Cardiac muscle cell (in vitro differentiated cells and primary cell): ENCODE results near the gene NISCH. TPM values are rescaled to one million over a fixed set of nuclear protein-coding genes. Genes with fewer than 3 reads are reported as not detected.

Source experiments
- DNase-seq, 2 donors: peaks; one replicate each; pipeline versions ENCODE4 v3.0.0 to v3.0.0-alpha.2; 2010 to 2017; ENCODE audit warnings: low read depth in 1 of 2, low spot score in 1 of 2
- H3K27ac ChIP-seq: fragments of 200-600 bp; sonication (generic); 2 replicates; pipeline ENCODE4 v1.5.1; 2016
- H3K27me3 ChIP-seq: fragments of 200-600 bp; sonication (generic); 2 replicates; pipeline ENCODE4 v1.6.0; 2016; ENCODE audit warnings: control low read depth
- H3K36me3 ChIP-seq: fragments of 200-600 bp; sonication (generic); 2 replicates; pipeline ENCODE4 v1.5.1; 2016; ENCODE audit warnings: control low read depth
- H3K4me1 ChIP-seq: fragments of 200-600 bp; sonication (generic); 2 replicates; pipeline ENCODE4 v1.8.1; 2017; ENCODE audit warnings: low read depth, mild to moderate bottlenecking, mixed run types
- H3K4me3 ChIP-seq: fragments of 200-600 bp; sonication (generic); 2 replicates; pipeline ENCODE4 v1.5.1; 2016; ENCODE audit warnings: mild to moderate bottlenecking
- H3K9me3 ChIP-seq: fragments of 200-600 bp; sonication (generic); 2 replicates; pipeline ENCODE4 v1.5.1; 2017; ENCODE audit warnings: low read depth, mild to moderate bottlenecking, control low read depth
- polyA plus RNA-seq: library from polyadenylated mRNA; unstranded; fragments of >200 nt; fragmentation: Nextera tagmentation; extraction: Ambion mirVana; gene quantifications from 2 replicates; pipeline ENCODE4 v1.2.1, GENCODE V29; 2016
- total RNA-seq: library from RNA; depleted of rRNA; stranded (reverse); fragments of >200 nt; gene quantifications from 2 replicates; pipeline ENCODE4 v1.2.3, GENCODE V29; 2016
- TF ChIP-seq, protein P1 (sequence below): IDR thresholded peaks from 2 replicates; pipeline ENCODE4 v1.5.1; 2012; ENCODE audit warnings: low read depth, mild to moderate bottlenecking, low read length

The NISCH gene
- total and polyA plus RNA-seq, 2 experiments from 2014 or later, result 80.8 to 205 TPM

DNA sequence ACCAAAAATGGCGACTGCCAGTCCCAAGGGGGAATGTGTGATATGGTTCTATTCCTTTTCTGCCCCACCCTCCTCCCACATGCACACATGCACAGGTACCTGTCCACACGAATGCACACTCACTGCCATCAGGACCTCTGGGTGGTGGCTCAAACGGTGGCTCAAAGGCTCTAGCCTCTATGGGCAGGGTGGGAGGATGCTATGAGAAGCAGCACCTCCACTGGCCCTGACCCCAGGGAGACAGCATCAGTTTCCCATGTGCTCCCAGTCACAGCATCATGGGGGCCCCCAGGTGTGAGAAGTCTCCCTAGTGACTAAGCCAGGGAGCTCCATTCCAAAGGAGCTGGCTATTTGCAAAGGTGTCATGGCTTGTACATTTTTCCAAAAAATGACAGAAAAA lies 26.4 kb upstream of the NISCH start:
- Histone ChIP-seq H3K4me1 (peaks cover 20% of the 10 kb centered on the region), H3K27ac (no peak overlapping the region), H3K4me3 (no peak overlapping the region), H3K9me3 (no peaks in the 10 kb centered on the region), H3K27me3 (no peaks in the 10 kb centered on the region), H3K36me3 (no peaks in the 10 kb centered on the region)
- TF ChIP-seq, protein P1, sequence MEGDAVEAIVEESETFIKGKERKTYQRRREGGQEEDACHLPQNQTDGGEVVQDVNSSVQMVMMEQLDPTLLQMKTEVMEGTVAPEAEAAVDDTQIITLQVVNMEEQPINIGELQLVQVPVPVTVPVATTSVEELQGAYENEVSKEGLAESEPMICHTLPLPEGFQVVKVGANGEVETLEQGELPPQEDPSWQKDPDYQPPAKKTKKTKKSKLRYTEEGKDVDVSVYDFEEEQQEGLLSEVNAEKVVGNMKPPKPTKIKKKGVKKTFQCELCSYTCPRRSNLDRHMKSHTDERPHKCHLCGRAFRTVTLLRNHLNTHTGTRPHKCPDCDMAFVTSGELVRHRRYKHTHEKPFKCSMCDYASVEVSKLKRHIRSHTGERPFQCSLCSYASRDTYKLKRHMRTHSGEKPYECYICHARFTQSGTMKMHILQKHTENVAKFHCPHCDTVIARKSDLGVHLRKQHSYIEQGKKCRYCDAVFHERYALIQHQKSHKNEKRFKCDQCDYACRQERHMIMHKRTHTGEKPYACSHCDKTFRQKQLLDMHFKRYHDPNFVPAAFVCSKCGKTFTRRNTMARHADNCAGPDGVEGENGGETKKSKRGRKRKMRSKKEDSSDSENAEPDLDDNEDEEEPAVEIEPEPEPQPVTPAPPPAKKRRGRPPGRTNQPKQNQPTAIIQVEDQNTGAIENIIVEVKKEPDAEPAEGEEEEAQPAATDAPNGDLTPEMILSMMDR, result no peak
- no peak for DNase-seq

DNA sequence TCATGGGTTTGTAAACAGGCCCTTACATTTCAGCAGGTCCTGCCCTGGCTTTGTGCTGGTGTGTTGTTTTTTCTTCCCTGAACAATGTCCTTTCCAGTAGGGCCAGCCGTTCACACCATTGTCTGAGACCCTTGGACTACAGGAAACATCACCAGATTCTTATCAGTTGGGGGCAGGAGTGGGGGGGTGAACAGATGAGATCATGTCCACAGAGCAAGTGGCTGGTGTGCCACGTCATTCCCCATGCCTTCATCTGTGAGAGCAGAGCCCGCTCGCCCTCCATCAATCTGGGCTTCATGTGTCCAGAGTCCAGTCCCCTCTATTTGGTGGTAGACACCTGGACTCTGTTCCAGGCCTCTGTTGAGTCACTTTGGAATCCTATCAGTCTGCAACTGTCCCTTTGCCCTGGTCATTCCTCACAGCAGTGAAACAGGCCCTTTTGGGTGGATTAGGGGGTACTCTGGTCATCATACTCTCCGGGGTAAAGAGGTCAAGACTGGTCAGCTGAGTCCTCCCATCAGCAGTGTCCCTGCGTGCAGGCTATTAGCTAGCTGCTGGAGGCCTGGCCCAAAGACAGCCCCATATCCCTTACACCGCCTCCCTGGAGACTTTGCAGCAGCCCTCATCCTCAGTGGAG lies 25.5 kb upstream of the NISCH start:
- DNase-seq, result peak in 1 of 2 donors; percentile 26
- Histone ChIP-seq H3K27ac (no peak overlapping the region), H3K4me1 (peaks cover 25% of the 10 kb centered on the region), H3K4me3 (no peak overlapping the region), H3K9me3 (no peaks in the 10 kb centered on the region), H3K36me3 (no peaks in the 10 kb centered on the region), H3K27me3 (no peaks in the 10 kb centered on the region)
- TF ChIP-seq, protein P1, result no peak

DNA sequence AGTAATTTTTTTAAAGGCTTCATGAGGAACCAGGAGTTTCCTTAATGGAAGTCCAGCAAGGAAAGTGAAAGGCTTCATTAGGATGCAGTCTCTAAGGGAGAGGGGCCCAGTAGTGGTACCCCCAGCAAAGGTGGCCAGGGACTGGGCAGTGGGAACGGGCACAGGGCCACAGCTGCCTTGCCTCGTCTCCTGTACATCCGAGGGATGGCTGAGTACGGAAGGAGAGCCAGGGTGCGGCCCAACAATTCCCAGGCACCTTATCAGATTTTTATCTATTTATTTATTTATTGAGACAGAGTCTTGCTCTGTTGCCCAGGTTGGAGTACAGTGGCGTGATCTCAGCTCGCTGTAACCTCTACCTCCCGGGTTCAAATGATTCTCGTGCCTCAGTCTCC lies 25.0 kb upstream of the NISCH start:
- Histone ChIP-seq H3K9me3 (no peaks in the 10 kb centered on the region), H3K4me1 (peaks cover 25% of the 10 kb centered on the region), H3K27me3 (no peaks in the 10 kb centered on the region), H3K27ac (no peak overlapping the region), H3K36me3 (no peaks in the 10 kb centered on the region), H3K4me3 (no peak overlapping the region)
- TF ChIP-seq, protein P1, result no peak
- no peak for DNase-seq

DNA sequence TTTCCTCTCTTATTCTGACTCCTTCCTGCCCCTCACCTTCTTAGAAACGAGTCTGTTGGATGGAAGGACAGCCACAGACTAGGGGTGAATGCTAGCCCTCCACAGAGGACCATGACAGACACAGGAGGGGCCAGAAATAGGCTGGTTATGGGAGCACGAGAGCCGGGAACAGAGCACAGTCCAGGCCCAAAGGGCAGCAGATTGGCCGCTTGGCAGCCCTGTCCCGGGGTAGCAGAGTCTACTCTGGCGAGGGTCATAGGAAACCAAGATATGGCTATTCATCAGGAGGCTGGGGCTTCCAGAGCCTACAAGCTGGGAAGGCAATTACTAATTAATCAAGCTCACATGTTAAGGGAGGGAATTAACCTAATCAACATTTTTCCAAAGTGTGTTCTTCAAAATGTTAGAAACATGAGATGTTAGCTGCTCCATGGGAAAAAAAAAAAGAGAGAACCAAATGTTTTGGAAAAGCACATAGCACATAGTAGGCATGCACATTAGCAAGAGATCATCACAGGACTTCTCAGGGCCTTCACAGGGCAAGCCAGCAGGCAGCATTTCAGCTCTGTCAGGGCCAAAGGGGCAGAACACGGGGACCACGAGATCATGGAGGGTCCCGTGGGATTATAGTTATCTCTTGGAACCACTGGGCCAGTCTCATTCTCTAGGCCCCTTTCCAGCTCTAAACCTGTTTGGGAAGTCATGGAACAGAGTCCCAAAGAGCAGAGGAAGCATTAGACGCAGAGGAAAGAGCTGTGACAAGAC lies 23.8 kb upstream of the NISCH start:
- no peak for DNase-seq
- Histone ChIP-seq H3K27ac (peak overlapping the region; percentile 85), H3K4me1 (peaks cover 25% of the 10 kb centered on the region), H3K36me3 (no peaks in the 10 kb centered on the region), H3K4me3 (no peak overlapping the region), H3K27me3 (no peaks in the 10 kb centered on the region), H3K9me3 (no peaks in the 10 kb centered on the region)
- TF ChIP-seq, protein P1, result no peak

DNA sequence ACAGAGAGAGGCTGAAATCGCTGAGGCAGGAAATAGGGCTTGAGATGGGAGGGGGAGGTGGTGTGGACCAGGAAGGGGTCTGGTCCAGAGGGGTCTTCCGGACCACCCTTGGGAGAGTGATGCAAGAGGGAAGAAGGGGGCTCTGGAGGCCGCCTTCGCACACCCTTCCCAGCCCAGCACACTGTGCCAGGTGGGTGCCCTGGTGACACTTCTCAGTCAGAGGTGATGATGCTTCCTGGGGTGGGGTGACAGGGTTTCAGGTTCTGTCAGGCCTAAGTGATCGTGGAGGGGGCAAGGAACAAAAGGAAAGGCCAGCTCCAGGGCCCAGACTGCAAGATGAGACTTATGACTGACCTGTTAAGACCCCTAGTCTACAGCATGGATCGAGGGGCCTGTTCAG lies 23.2 kb upstream of the NISCH start:
- TF ChIP-seq, protein P1, result no peak
- DNase-seq, result no peak
- Histone ChIP-seq H3K36me3 (no peaks in the 10 kb centered on the region), H3K4me3 (no peak overlapping the region), H3K27me3 (no peaks in the 10 kb centered on the region), H3K4me1 (peaks cover 25% of the 10 kb centered on the region), H3K27ac (peak overlapping the region; percentile 85), H3K9me3 (no peaks in the 10 kb centered on the region)
